GM12892 (cell line): ENCODE data around the gene PNPLA2.

Experiments used
- POLR2A ChIP-seq: IDR thresholded peaks from 2 replicates; pipeline ENCODE4 v1.6.1; 2011; ENCODE audit warnings: low read depth, low read length, control low read depth
- POLR2AphosphoS5 ChIP-seq: IDR thresholded peaks from 2 replicates; pipeline ENCODE4 v1.6.1; 2011; ENCODE audit warnings: low read depth, low read length, control low read depth

DNA sequence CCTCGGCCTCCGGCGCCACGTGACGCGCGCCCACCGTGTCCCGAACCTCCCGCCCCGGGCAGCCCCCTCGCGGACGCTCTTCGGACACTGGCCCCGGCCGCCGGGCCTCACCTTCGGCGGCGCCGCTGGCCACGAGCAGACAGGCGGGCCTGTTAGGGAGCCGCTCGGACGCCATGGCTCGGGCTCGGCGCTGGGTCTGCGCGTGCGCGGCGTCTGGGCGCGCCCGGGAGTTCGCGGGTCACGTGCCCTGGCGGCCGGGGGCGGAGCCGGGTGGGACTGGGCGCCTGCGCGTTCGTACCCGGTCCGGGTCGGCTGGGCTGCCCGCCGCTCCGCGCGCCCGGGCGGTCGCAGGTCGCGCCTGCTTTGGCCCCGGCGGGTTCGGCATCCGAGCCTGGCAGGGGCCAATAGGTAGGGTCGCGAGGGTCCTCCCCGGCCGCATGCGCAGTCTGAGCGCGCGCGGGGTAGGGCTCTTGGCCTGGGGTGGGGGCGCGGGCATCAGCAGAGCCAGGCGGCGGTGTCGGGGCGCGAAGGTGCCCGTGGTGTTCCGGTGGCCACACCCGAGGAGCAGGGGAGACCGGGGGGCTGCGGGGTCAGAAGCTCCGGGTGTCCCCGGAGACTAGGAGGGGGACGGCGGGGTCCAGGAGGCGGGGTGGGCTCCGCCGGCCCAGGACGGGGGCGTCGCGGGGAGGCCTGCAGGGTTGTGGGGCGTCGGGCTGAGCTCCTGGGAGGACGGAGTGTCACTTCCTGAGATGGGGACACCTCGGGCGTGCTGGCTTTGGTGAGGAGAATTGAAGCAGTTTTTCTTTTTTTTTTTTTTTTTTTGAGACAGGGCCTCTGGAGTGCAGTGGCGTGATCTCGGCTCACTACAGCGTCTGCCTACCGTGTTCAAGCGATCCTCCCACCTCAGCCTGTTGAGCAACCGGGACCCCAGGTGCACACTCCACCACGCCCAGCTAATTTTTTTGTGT lies 41.1 kb upstream of the PNPLA2 start, which contains the start of gene GATD1:
- TF ChIP-seq POLR2AphosphoS5: peak; percentile 78
- TF ChIP-seq POLR2A: peak; percentile 84; the same call in 1 of the 2 replicates
